ENCODE data around the gene GOLGA3. TPM values are rescaled to one million over a fixed set of nuclear protein-coding genes. Genes with fewer than 3 reads are reported as not detected.

Gene GOLGA3
- total and polyA plus RNA-seq, 5 experiments from 2014 or later = 2.7 to 82.1 (median 18.1) TPM

DNA sequence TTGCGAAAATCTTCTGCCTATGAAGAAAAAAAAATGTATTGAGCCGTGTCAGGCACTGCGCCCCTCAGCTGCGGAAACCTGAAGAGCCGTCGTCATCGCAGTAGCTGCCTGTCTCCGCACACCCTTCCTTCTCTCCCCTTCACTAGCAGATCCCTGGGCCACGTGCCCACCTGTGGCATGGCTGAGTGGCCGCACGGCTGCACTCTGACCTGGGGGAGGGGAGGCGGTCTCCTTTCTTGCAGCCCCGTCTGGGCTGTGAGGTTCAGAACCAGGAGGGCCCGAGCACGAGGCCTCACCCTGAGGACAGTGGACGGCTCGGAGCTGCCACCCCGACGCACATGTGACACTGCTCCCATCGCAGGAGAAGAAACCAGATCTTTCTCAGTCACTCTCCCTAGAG, 93.2 kb downstream of the GOLGA3 start:
- POLR2A ChIA-PET = interaction anchor here (1.0 kb wide), 1 partner anchor 26 kb away, joined by 3 read pairs; the partner anchor contains the start of gene ANKLE2
- no peak overlapping the region for H3K27ac Mint-ChIP-seq

DNA sequence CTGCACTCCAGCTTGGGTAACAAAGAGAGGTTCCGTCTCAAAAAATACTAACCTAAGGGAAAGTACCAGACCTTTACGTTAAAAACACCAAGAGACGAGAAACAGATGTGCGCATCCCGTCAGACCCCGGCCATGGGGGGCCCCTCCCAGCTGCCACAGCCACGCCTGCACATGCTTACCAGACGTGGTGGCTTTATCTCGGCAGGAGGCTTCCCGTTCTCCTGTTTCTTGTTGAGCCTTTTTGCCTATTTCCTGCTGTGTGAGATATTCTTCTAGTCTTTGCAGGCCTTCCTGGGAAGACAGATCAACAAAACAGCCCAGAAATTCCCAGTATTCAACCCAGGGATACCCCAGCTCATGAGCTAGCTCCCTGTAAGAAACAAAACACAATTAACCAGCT, 94.5 kb downstream of the GOLGA3 start:
- no peak for ATAC-seq
- Mint-ChIP-seq H3K9me3 (peaks cover 0 to 2% (median 0%) of the 10 kb centered on the region in 9 donors), H3K4me3 (no peak overlapping the region), H3K27ac (no peak overlapping the region), H3K36me3 (peaks cover 14 to 88% (median 38%) of the 10 kb centered on the region in 3 donors), H3K27me3 (no peaks in the 10 kb centered on the region), H3K4me1 (peaks cover 0 to 6% (median under 1%) of the 10 kb centered on the region in 4 donors)
- POLR2A ChIA-PET = no interaction called here
- DNase-seq = no peak

More for the DNA sequence above, 93.2 kb downstream of the GOLGA3 start:
- Mint-ChIP-seq H3K36me3 (peaks cover 14 to 91% (median 36%) of the 10 kb centered on the region in 3 donors), H3K27me3 (no peaks in the 10 kb centered on the region), H3K4me1 (peaks cover 0 to 5% (median 0%) of the 10 kb centered on the region in 4 donors), H3K9me3 (peaks cover 0 to 2% (median 0%) of the 10 kb centered on the region in 9 donors), H3K4me3 (no peak overlapping the region)
- DNase-seq = no peak
- ATAC-seq = no peak

DNA sequence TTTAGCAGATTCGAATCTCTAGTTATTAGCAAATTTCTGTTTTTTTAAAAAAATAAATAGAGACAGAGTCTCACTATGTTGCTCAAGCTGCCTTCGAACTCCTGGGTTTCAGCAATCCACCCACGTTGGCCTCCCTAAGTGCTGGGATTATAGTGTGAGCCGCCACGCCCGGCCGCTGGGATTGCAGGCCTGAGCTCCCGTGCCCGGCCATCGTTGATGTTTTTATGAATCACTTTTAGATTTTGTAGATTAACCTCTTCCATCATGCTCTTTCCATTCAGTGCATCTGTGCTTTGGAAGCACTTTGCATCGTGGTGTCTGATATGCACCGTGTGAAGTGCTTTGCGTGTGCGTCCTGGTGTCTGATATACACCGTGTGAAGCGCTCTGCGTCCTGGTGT, 97.1 kb downstream of the GOLGA3 start:
- DNase-seq = no peak
- Mint-ChIP-seq H3K27ac (peak overlapping the region in 1 of 10 donors; percentile 5), H3K27me3 (no peaks in the 10 kb centered on the region), H3K9me3 (peaks cover 0 to 2% (median 0%) of the 10 kb centered on the region in 9 donors), H3K4me3 (no peak overlapping the region), H3K4me1 (peaks cover 0 to 10% (median 2%) of the 10 kb centered on the region in 4 donors), H3K36me3 (peaks cover 14 to 88% (median 50%) of the 10 kb centered on the region in 3 donors)
- no peak for ATAC-seq
- POLR2A ChIA-PET = no interaction called here

DNA sequence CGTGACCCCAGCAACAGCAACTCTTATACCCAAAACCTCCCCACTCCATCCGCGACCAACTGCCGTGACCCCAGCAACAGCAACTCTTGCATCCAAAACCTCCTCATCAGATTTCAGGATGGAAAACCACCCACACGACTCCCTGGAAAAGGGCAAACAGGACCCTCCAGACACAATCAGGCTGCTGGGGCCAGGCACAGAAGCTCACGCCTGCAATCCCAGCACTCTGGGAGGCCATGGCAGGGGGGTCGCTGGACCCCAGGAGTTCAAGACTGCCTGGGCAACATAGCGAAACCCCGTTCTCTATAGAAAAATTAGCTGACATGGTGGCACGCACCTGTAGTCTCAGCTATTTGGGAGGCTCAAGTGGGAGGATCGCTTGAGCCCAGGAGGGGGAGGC, 98.3 kb downstream of the GOLGA3 start:
- ATAC-seq = no peak
- Mint-ChIP-seq H3K4me3 (no peak overlapping the region), H3K27me3 (no peaks in the 10 kb centered on the region), H3K36me3 (peaks cover 14 to 88% (median 60%) of the 10 kb centered on the region in 3 donors), H3K27ac (peak overlapping the region in 2 of 10 donors; percentile 36 to 38), H3K4me1 (peaks cover 0 to 10% (median 2%) of the 10 kb centered on the region in 4 donors), H3K9me3 (peaks cover 0 to 2% (median 0%) of the 10 kb centered on the region in 9 donors)
- POLR2A ChIA-PET = no interaction called here
- DNase-seq = no peak

DNA sequence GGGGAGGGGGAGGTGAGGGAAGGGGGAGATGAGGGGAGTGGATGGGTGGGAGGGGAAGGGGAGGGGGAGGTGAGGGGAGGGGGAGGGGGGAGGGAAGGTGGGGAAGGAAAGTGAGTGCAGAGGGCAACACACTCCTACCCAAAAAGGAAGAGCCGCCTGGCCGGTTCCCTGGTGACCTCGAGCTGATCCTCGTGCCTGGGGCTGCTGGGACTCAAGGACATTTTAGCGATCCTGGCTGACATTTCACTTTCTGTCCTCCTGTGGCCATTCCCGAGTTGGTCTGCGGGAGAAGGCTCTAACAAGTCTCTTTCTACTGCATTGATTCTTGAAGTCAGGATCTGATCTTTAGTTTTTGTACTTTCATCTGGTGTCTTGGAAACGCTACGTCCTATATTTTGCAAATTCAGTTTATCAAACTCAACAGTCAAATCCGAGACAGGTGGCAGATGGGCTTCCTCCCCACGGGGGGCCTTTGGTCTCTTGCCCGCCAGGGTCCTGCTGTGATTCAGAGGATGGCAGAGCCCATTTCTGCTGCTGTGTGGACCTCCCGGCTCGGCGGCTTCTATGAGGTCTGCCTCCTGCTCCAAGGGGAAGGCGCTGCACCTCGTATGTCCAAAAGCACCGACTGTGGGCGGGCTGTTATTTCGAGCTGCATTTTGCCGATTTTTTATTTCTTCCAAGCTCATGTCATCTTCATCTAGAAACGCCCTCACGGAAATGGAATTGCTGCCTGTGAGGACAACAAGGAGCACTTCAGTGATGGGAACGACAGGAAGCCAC, 98.9 kb downstream of the GOLGA3 start:
- H3K27ac Mint-ChIP-seq = peak overlapping the region in 1 of 10 donors; percentile 36
- peaks cover 14 to 86% (median 60%) of the 10 kb centered on the region in 3 donors for H3K36me3 Mint-ChIP-seq
- peaks cover 0 to 10% (median 2%) of the 10 kb centered on the region in 4 donors for H3K4me1 Mint-ChIP-seq
- no peaks in the 10 kb centered on the region for H3K27me3 Mint-ChIP-seq
- DNase-seq (no peak), ATAC-seq (no peak)
- POLR2A ChIA-PET = no interaction called here
- H3K4me3 Mint-ChIP-seq = no peak overlapping the region
- H3K9me3 Mint-ChIP-seq = peaks cover 0 to 2% (median 0%) of the 10 kb centered on the region in 9 donors

DNA sequence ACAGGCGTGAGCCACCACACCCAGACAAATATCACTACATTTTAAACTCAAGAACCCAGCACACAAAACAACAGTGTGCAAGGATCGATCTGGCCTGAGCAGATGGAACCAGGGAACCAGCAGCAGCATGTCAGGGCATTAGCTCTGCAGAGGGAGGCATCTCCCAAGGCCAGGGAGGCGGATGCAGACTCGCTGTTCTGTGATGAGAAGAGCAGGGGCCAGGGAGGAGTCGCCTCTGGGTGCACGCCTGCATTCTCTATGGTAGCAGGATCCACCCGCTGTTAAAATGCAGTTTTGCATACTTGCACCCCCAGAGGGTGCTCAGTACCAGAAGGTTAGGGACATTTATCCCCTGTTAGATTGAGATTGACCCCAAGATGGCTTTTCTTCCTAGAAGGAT, 100.2 kb downstream of the GOLGA3 start:
- H3K27me3 Mint-ChIP-seq = no peaks in the 10 kb centered on the region
- peaks cover 0 to 10% (median 2%) of the 10 kb centered on the region in 4 donors for H3K4me1 Mint-ChIP-seq
- no peak overlapping the region for H3K4me3 Mint-ChIP-seq
- H3K27ac Mint-ChIP-seq = peak overlapping the region in 7 of 10 donors; percentile 40 to 73 (median 46)
- POLR2A ChIA-PET = no interaction called here
- ATAC-seq (no peak), DNase-seq (no peak)
- peaks cover 14 to 83% (median 50%) of the 10 kb centered on the region in 3 donors for H3K36me3 Mint-ChIP-seq
- peaks cover 0 to 2% (median 0%) of the 10 kb centered on the region in 9 donors for H3K9me3 Mint-ChIP-seq

DNA sequence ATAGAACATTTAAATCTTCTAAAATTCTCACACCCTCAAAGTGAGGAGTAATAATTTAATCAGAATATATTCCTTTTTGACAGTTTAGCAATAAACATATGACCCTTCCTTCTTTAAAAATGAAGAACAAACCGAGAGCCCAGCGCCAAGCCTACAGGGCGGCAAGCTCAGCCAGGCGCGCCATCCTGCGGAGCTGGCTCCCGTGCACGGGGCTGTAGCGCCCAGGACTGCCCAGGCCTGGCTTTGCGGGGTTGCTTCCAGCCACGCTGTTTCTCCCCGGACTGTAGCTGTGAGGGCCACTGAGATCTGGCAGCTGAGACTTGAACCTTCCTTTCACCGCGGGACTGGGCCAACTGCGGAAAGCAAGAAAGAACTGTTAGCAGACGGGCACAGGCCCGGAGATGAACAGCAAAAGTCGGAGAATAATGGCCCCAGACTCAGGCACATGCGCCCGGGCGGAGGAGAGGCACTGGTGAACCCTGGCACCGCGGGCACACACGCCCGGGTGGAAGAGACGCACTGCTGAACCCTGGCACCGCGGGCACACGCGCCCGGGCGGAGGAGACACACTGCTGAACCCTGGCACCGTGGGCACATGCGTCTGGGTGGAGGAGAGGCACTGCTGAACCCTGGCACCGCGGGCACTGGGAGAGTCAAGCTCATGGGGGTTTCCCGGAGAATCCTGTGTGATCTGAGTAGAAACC, 101.4 kb downstream of the GOLGA3 start:
- H3K27me3 Mint-ChIP-seq = no peaks in the 10 kb centered on the region
- H3K27ac Mint-ChIP-seq = no peak overlapping the region
- H3K4me1 Mint-ChIP-seq = peaks cover 0 to 10% (median 2%) of the 10 kb centered on the region in 4 donors
- POLR2A ChIA-PET = interaction anchor here (0.6 kb wide), 1 partner anchor 957 kb away, joined by 3 read pairs; no protein-coding TSS in a partner anchor
- H3K36me3 Mint-ChIP-seq = peaks cover 6 to 76% (median 41%) of the 10 kb centered on the region in 3 donors
- no peak for DNase-seq
- no peak overlapping the region for H3K4me3 Mint-ChIP-seq
- no peak for ATAC-seq
- peaks cover 0 to 2% (median 0%) of the 10 kb centered on the region in 9 donors for H3K9me3 Mint-ChIP-seq

DNA sequence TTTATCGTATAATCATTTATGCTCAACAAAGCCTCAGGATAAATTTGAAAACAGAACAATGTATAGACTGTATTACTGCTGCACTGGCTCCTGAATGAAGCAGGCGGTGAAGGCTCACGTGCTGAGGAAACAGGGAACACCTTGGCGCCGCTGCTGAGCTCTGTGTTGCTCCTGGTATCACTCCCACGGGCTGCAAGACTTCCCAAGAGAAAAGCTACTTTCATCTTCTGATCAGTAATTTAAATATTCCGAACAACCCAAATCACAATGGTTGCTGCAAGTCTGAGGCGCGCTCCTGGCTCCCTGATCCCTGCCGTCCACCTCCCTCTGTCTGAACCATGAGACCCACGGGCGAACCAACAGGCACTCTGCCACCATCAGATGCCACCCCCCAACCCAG, 102.3 kb downstream of the GOLGA3 start:
- Mint-ChIP-seq H3K36me3 (peaks cover 0 to 76% (median 36%) of the 10 kb centered on the region in 3 donors), H3K9me3 (no peaks in the 10 kb centered on the region), H3K27me3 (no peaks in the 10 kb centered on the region), H3K4me3 (no peak overlapping the region), H3K27ac (no peak overlapping the region), H3K4me1 (peaks cover 0 to 10% (median under 1%) of the 10 kb centered on the region in 4 donors)
- POLR2A ChIA-PET = no interaction called here
- no peak for ATAC-seq
- no peak for DNase-seq

DNA sequence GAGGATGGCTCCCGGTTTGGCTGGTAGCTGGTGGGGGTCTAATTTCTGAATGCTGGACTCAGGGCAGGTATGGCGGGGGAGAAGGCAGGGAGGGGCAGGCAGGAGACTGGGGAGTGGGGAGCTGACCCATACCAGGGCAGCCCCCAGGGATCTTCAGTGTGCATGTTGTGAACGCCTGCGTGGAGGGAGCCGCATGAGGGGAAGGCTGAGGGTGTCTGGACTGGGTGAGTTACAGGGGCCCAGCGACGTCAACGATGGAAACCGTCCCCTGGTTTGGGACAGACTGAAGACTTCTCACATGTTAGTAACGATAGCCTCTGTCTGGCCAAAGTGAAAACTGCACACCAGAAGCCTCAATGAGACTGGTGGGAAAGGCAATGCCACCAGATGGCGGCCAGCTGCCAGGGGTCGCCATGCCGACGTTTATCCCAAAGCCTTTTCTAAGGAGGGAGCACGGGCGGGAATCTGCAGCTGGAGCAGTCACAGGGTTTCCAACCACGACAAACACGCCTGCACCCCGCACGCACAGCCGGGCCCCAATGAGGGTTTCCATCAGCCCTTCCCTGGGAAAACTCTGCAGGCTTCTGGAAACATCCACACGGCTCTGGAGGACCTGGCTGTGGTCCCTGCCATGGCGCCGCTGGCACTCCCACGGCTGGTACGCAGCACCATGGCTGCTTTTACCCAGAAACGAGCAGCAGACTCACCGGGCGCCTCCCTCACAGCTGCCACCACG, 104.0 kb downstream of the GOLGA3 start:
- peaks cover 0 to 8% (median 0%) of the 10 kb centered on the region in 4 donors for H3K4me1 Mint-ChIP-seq
- H3K27ac Mint-ChIP-seq = peak overlapping the region in 1 of 10 donors; percentile 52
- ATAC-seq = no peak
- POLR2A ChIA-PET = no interaction called here
- peaks cover 0 to 75% (median 29%) of the 10 kb centered on the region in 3 donors for H3K36me3 Mint-ChIP-seq
- peak in 1 of 10 donors; percentile 54 for DNase-seq
- H3K9me3 Mint-ChIP-seq = no peaks in the 10 kb centered on the region
- H3K27me3 Mint-ChIP-seq = no peaks in the 10 kb centered on the region
- H3K4me3 Mint-ChIP-seq = peak overlapping the region in 1 of 10 donors; percentile 36

DNA sequence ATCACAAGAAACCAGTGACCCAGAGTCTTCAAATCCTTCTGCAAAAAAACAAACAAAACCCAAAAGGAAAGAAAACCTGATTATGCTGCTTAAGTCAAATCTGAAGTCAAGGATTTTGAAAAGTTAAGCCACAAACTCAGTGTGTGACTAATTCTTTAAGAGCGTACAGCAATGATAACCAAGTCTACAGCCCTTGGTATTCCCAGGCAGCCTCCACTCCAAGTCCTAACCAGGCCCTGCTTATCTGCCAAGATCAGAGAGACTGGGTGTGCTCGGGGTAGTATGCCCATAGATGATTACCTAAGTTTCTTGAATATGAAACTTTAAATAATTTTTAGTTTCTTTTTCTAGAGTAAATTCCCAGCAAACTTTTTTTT, 104.9 kb downstream of the GOLGA3 start:
- Mint-ChIP-seq H3K9me3 (no peaks in the 10 kb centered on the region), H3K36me3 (peaks cover 0 to 78% (median 30%) of the 10 kb centered on the region in 3 donors), H3K27ac (peak overlapping the region in 1 of 10 donors; percentile 12), H3K4me3 (no peak overlapping the region), H3K4me1 (peaks cover 0 to 5% (median 0%) of the 10 kb centered on the region in 4 donors), H3K27me3 (no peaks in the 10 kb centered on the region)
- DNase-seq (no peak), ATAC-seq (no peak)
- POLR2A ChIA-PET = interaction anchor here (0.8 kb wide), 1 partner anchor 10 kb away, joined by 3 read pairs; no protein-coding TSS in a partner anchor

DNA sequence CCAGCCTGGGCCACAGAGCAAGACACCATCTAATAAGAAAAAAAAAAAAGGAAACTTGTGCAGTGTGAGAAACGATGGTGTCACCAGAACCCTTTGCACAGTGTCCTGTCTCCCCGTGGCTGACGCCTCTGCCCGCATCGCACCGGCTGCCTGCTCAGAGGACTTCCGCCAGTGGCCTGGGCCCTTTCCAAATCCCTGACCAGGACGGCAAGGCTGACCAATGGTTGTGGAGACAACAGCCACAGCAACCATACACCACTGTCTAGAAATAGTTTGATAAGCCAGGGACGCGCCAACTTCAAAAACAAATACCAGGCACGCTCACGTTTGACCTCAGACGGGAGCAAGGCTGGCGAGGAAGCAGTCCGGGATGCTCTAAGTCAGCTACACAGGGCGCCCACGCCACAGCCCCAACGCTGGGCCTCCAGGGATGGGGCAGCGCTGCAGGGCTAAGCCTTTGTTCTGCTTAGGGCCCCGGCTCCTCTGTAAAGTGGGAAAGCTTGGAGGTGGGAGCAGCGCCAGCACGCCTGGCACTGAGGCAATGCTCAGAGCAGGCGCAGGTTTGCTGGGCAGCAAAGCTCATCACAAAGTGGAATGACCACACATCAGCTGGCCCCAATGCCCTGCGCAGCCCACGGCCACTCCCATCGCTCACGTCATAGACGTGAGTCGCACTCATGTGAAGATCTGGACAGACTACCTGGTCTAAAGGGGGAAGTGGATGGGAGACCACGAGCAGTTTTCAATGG, 105.5 kb downstream of the GOLGA3 start:
- POLR2A ChIA-PET = interaction anchor here (0.8 kb wide), 1 partner anchor 10 kb away, joined by 3 read pairs; no protein-coding TSS in a partner anchor

More for the DNA sequence above, 105.5 kb downstream of the GOLGA3 start:
- no peak for ATAC-seq
- H3K4me3 Mint-ChIP-seq = no peak overlapping the region
- DNase-seq = peak in 1 of 10 donors; percentile 45
- H3K9me3 Mint-ChIP-seq = no peaks in the 10 kb centered on the region
- no peaks in the 10 kb centered on the region for H3K27me3 Mint-ChIP-seq
- H3K4me1 Mint-ChIP-seq = no peaks in the 10 kb centered on the region
- H3K27ac Mint-ChIP-seq = peak overlapping the region in 3 of 10 donors; percentile 12 to 56 (median 34)
- peaks cover 0 to 75% (median 30%) of the 10 kb centered on the region in 3 donors for H3K36me3 Mint-ChIP-seq

Data from naive thymus-derived CD8-positive, alpha-beta T cell (primary cell).